PFSK-1 (cell line): Measurements from ENCODE around the gene GNAZ.

Source experiments
- POLR2AphosphoS5 ChIP-seq: IDR thresholded peaks from 2 replicates; pipeline ENCODE4 v1.6.1; 2012; ENCODE audit warnings: low read depth, mild to moderate bottlenecking, control low read depth, low read length, moderate library complexity
- SIN3A ChIP-seq: IDR thresholded peaks from 2 replicates; pipeline ENCODE4 v1.6.1; 2012; ENCODE audit warnings: mild to moderate bottlenecking, low read length, moderate library complexity, borderline replicate concordance; ENCODE audit not compliant: insufficient read depth
- TAF1 ChIP-seq: IDR thresholded peaks from 2 replicates; pipeline ENCODE4 v1.6.1; 2012; ENCODE audit warnings: low read length, control low read depth, borderline replicate concordance; ENCODE audit not compliant: insufficient read depth

- TF ChIP-seq POLR2AphosphoS5 (no peak), SIN3A (no peak), TAF1 (no peak)
Measured at GRCh38 chr22:23103199-23103954, 33.1 kb downstream of the GNAZ start.
